Kasumi-1 (cell line): ENCODE results near the gene TSPAN10.
"Not testable (repeated sequence)": the region's sequence is repeated elsewhere in the genome, so short reads cannot be mapped to it uniquely, and the experiment has no call there.

Experiments
- DNase-seq, 2 experiments: peaks; one replicate each; lab custom pipeline; 2025; lab: John Stamatoyannopoulos, UW

TSPAN10 gene

GRCh38 chr17:81636505-81637288 is at the start of gene TSPAN10, which contains the start of gene NPLOC4:
TSS of gene TSPAN10 (plus strand) at chr17:81637196. CDS start at chr17:81642413, 5,217 bp downstream.
TSS of gene NPLOC4 (minus strand) at chr17:81637112. CDS start at chr17:81636930, 182 bp downstream.
- DNase-seq = peak; percentile 86 to 87

- DNase-seq = no peak
Measured at GRCh38 chr17:81589612-81590011, 47.4 kb upstream of the TSPAN10 start.

DNA sequence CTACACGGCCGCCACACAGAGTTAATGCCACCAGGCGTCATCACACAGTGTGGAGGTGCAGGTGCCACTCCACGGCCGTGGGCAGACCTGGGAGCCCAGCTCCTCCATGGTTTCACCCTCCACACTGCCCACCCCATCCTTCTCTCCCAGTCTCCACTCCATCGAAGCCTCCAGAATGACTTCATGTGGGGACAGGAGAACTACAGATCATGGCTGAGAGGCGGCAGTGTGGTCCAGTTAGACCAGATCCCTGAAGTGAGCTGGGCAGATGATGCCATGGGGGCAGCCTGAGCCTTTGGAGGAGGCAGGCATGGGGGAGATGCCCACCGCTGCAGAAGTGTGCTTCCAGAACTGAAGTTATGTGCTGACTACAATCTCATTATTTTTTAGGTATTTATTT is 46.9 kb upstream of the TSPAN10 start:
- no peak for DNase-seq

- DNase-seq = no peak
Measured at GRCh38 chr17:81591971-81592370, 45.0 kb upstream of the TSPAN10 start.

DNA sequence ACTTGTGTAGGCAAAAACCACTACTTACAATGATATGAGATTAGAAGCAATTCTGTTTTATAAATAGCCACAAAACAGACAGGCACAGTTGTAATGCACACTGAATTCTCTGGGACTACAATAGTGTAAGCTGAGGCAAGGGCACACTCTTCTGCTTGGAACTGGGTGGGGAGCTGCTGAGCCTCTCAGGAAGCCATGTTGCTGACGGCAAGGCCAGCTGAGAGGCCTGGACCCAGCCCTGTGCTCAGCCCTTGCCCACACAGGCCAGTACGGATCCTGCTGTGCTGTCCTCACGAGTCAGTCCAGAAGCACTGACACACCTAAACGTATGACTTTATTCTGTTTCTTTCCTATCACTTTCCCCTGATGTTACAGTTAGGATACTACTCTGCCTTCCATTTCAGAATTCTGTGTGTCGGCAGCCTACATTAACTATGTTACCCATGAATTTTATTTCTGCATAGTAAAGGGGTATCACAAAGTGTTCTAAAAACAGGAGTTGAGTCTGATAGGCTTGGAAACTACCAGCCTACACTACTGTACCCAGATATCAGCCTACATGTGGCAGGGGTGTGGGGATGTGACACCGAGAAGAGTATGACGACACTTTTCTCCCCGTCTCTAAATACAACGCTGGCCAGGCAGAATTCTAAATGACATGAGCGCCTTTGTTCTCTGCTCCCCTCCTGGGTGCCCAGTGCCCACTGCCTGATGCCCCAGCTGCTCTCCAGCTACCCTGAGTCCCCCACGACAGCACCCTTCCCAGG is 43.7 kb upstream of the TSPAN10 start:
- DNase-seq = no peak

GRCh38 chr17:81599719-81600486 is 37.1 kb upstream of the TSPAN10 start:
- no peak for DNase-seq

GRCh38 chr17:81601525-81602120 is 35.4 kb upstream of the TSPAN10 start:
- peak; percentile 92 to 94 for DNase-seq

- no peak for DNase-seq
Measured at GRCh38 chr17:81603846-81604610, 33.0 kb upstream of the TSPAN10 start.

DNA sequence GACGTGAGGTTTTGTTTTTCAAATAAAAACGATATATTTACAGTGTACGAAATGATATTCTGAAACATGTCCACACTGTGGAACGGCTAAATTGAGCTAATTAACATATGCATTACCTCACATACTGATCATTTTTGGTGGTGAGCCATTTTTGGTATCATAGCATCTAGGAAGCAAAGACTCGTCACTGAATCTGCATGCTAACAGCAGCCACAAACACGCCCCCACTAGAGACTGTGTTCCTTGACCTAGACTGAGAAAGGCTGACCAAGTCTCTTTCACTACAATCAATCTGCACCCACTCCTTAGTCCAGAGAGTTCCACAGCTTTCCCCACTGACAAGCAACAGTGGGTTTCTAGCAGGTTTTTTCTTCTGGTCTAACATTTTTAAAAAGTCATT is 29.6 kb upstream of the TSPAN10 start:
- no peak for DNase-seq

DNA sequence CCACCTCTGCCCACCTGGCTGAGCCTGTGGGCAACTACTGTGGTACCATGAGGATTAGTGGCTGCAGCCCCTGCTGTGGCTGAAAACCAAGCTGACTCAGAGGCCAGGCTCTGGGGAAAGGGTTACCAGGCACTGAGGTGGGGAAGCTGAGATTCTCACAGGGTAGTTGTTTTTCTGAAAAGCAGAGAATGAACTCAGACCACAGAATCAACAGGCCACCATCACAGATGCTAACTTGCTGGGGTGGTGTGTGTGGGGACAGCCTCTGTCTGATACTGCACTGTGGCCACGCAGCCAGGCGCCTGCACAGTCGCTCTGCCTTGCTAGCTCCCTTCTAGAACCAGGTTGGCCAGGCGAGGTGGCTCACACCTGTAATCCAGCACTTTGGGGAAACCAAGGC is 28.9 kb upstream of the TSPAN10 start:
- DNase-seq = no peak

DNA sequence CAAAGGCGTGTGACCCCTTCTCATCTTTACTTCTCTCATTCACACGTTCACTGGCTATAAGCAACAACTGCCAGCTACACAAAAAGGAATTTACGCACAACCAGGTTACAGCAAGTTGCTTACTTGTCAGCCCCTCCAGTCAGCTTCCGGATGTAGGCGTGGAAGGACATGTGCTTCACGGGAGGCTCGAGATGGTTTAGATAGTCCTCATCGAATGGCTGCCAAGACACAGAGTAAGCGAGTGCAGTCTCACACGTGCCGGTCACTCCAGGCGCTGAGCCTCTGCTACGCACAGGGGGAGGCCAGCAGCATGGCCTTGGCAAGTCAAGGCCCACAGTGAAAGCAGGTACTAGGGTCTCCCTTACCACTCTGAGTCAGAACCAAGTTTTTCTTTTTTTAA is 28.4 kb upstream of the TSPAN10 start:
- DNase-seq = no peak

DNA sequence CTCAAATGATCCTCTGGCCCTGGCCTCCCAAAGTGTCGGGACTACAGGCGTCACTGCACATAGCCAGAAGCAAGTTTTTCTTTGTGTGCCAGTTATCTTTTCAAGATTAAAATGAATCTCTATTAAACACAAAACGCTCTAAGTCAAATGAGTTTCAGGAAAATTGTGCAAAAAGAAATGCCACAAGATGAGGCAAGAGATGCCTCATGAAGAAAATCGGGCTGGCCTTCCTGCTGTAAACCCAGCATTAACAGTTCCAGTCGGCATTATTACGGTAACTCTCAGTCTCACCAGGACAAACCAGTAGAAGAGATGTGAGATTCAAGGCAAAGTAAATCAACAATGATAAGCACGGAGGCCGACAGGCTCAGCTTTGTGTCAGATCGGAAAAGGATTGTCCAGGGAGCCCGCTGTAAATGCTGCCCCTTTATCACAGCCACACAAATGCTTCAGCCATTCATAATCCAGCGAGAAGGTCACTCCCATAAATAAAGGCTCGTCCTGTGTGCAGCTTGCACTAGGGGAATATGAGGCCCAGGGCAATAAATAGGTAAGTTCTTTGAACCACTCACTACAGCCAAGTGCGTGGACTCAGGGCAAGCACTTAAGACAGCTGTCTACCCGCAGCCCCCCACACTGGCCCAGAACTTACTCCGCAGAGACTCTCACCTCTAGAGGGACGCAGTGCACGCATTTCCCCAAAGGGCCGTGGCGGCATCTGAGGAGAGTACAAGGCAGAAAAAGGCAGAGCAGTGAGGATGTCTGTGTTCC is 27.3 kb upstream of the TSPAN10 start:
- DNase-seq = no peak

- DNase-seq = no peak
Measured at GRCh38 chr17:81612172-81612970, 24.6 kb upstream of the TSPAN10 start.

GRCh38 chr17:81615401-81615930 is 21.5 kb upstream of the TSPAN10 start:
- no peak for DNase-seq

GRCh38 chr17:81616877-81617276 is 20.1 kb upstream of the TSPAN10 start:
- no peak for DNase-seq

DNA sequence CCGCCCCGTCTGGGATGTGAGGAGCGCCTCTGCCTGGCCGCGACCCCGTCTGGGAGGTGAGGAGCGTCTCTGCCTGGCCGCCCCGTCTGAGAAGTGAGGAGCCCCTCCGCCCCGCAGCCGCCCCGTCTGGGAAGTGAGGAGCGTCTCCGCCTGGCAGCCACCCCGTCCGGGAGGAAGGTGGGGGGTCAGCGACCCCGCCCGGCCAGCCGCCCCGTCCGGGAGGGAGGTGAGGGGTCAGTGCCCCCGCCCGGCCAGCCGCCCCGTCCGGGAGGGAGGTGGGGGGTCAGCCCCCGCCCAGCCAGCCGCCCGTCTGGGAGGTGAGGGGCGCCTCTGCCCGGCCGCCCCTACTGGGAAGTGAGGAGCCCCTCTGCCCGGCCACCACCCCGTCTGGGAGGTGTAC is 18.7 kb upstream of the TSPAN10 start:
- DNase-seq = not testable (repeated sequence)

DNA sequence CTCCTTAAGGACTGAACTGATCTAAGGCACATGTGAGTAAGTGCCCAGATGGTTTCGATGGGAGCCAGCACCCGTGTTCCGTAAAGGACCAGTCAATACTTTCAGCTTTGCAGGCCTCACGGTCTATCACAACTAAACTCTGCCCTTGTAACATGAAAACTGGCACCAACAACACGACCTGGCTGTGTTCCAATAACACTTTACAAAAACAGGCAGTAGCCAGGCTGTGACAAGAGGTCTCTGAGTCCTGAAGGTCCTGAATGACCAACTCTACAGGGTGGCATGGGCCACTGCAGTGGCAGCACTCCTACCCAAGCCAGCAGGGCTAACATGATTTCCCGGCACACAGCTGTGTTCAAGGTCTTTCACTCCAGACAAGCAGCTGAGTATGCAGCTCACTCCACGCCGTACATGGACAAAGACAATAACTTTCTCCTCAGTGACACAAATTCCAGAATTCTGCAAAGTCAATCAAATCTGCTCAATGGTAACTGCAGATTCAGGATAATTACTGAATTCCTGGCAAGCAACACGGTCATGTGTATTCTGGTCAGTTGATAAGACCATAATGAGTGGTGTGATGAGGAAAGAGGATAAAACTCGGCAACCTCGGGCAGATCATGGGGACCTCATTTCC is 15.4 kb upstream of the TSPAN10 start:
- DNase-seq = no peak

DNA sequence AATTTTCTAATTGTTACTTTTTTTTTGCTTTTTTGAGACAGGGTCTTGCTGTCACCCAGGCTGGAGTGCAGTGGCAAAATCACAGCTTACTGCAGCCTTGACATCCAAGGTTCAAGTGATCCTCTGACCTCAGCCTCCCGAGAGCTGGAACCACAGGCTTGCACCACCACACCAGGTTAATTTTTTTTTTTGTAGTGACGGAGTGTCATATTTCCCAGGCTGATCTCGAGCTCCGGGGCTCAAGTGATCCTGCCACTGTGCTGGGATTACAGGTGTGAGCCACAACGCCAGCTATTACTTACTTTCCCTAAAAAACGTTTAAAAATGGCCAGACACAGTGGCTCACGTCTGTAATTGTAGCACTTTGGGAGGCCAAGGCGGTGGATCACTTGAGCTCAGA is 6.7 kb upstream of the TSPAN10 start:
- DNase-seq = no peak

DNA sequence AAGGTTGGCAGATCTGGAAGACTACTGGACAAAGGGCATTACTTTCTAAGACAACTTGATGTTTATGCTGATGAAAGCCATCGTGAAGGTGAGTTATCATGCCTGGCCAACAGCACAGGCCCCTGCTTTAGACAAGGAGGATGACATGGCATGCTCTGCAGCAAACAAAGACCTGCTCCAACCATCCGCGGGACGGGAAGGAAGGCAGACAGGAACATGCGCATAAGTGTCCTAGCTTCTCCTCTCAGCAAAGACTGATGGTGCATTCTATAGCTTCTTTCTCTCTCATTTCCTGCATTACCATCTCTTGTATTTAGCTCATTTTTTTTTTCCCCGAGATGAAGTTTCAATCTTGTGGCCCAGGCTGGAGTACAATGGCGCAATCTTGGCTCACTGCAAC is 5.5 kb upstream of the TSPAN10 start:
- no peak for DNase-seq
